Lower lobe of right lung (tissue), 2 donors: Measurements from ENCODE around the gene CNN1. TPM values are rescaled to one million over a fixed set of nuclear protein-coding genes. Genes with fewer than 3 reads are reported as not detected.
A peak's percentile ranks its signal among the peaks of the same experiment; 100 is the strongest.

Source experiments
- ATAC-seq, 2 donors: fragments of 200-7000 bp; cut with Tn5 transposase; one replicate each; pipeline ENCODE4 v1.9.1; 2020 to 2022; ENCODE audit warnings: mild to moderate bottlenecking in 2 of 2, moderate library complexity in 2 of 2
- DNase-seq: peaks from one replicate; pipeline ENCODE4 v3.0.0-alpha.2; 2020
- H3K27ac ChIP-seq: fragments of 200-600 bp; one replicate; pipeline ENCODE4 v1.8.0; 2022
- H3K27me3 ChIP-seq: fragments of 200-600 bp; one replicate; pipeline ENCODE4 v1.8.0; 2022; ENCODE audit warnings: low read depth
- H3K36me3 ChIP-seq: fragments of 200-600 bp; one replicate; pipeline ENCODE4 v1.8.0; 2022; ENCODE audit warnings: mild to moderate bottlenecking
- H3K4me1 ChIP-seq: fragments of 200-600 bp; one replicate; pipeline ENCODE4 v1.8.0; 2022
- H3K4me3 ChIP-seq: fragments of 200-600 bp; one replicate; pipeline ENCODE4 v1.8.0; 2022; ENCODE audit warnings: mild to moderate bottlenecking
- H3K9me3 ChIP-seq: fragments of 200-600 bp; one replicate; pipeline ENCODE4 v1.8.0; 2022
- CTCF ChIP-seq: fragments of 200-600 bp; IDR thresholded peaks from one replicate; pipeline ENCODE4 v1.8.0; 2022; ENCODE audit warnings: antibody characterized with exemption, mild to moderate bottlenecking
- intact Hi-C: fragments of 100-400 bp; cut with DNase I; formaldehyde crosslinking; loops from one replicate; pipeline ENCODE4 v1.11.0; 2022
- total RNA-seq: library from RNA; stranded (reverse); fragmentation: NEBNext Ultra II Directional; extraction: Animal tissue kit (Norgen Biotek cat#: 25700); gene quantifications from one replicate; pipeline ENCODE4 v1.2.1, GENCODE V29; 2021
- donor health status: DM: no; HTN: yes; CAD: no; lungs with severe emphysema.

The CNN1 gene
- total RNA-seq, 1 donor from 2014 or later, result 16.4 TPM

DNA sequence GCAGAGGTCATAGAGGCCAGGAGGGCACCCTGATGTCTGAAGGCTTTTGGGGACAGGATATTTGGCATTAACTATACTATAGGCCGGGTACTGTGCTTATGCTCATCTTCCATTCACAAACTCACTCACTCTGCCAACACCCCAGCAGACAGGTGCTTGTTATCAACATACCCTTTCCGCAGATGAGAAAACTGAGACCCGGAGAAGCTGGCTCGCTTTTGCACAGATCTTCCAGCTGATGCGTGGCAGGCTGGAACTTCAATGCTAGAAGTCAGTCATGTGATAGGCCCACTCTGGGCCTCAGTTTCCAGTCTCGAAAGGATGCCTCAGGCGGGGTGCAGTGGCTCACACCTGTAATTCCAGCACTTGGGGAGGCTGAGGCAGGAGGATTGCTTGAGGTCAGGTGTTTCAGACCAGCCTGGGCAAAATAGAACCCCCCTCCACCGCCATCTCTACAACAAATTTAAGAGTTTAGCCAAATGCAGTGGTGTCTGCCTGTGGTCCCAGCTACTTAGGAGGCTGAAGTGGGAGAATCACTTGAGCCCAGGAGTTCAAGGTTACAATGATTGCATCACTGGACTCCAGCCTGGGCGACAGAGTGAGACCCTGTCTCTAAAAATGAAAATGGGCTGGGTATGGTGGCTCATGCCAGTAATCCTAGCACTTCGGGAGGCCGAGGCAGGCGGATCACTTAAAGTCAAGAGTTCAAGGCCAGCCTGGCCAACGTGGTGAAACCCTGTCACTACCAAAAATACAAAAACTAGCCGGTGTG, 9.5 kb downstream of the CNN1 start:
- TF ChIP-seq CTCF, result no peak
- Histone ChIP-seq H3K4me1 (no peaks in the 10 kb centered on the region), H3K27ac (no peak overlapping the region), H3K27me3 (no peaks in the 10 kb centered on the region), H3K36me3 (peaks cover 13% of the 10 kb centered on the region), H3K9me3 (no peaks in the 10 kb centered on the region), H3K4me3 (no peak overlapping the region)
- intact Hi-C loops, result no loop called here
- ATAC-seq (no peak), DNase-seq (no peak)

GRCh38 chr19:11549386-11549953, 10.8 kb downstream of the CNN1 start:
- Histone ChIP-seq H3K4me1 (no peaks in the 10 kb centered on the region), H3K27me3 (no peaks in the 10 kb centered on the region), H3K27ac (no peak overlapping the region), H3K4me3 (no peak overlapping the region), H3K36me3 (peaks cover 24% of the 10 kb centered on the region), H3K9me3 (no peaks in the 10 kb centered on the region)
- DNase-seq, result no peak
- ATAC-seq, result no peak
- no peak for TF ChIP-seq CTCF
- intact Hi-C loops, result no loop called here

- Histone ChIP-seq H3K27me3 (no peaks in the 10 kb centered on the region), H3K27ac (no peak overlapping the region)
- no peak for ATAC-seq
Measured at GRCh38 chr19:11550265-11550664, 11.6 kb downstream of the CNN1 start.

GRCh38 chr19:11551603-11552235, 13.1 kb downstream of the CNN1 start:
- H3K4me3 ChIP-seq, result no peak overlapping the region
- H3K27me3 ChIP-seq, result no peaks in the 10 kb centered on the region
- ATAC-seq (peak; percentile 7 to 43), DNase-seq (no peak)
- no peaks in the 10 kb centered on the region for H3K9me3 ChIP-seq
- H3K36me3 ChIP-seq, result peaks cover 38% of the 10 kb centered on the region
- intact Hi-C loops, result no loop called here
- TF ChIP-seq CTCF, result peak; percentile 23
- H3K27ac ChIP-seq, result no peak overlapping the region
- peaks cover 3% of the 10 kb centered on the region for H3K4me1 ChIP-seq

More at GRCh38 chr19:11550265-11550664, 11.6 kb downstream of the CNN1 start:
- no peaks in the 10 kb centered on the region for H3K9me3 ChIP-seq
- no peaks in the 10 kb centered on the region for H3K4me1 ChIP-seq
- H3K4me3 ChIP-seq, result no peak overlapping the region
- no peak for TF ChIP-seq CTCF
- intact Hi-C loops, result no loop called here
- no peak for DNase-seq
- H3K36me3 ChIP-seq, result peaks cover 32% of the 10 kb centered on the region

- no peak for ATAC-seq
- Histone ChIP-seq H3K9me3 (no peaks in the 10 kb centered on the region), H3K4me1 (peaks cover 12% of the 10 kb centered on the region), H3K4me3 (no peak overlapping the region), H3K36me3 (peaks cover 42% of the 10 kb centered on the region), H3K27ac (no peak overlapping the region), H3K27me3 (no peaks in the 10 kb centered on the region)
- DNase-seq, result no peak
- no peak for TF ChIP-seq CTCF
- intact Hi-C loops, result no loop called here
Measured at GRCh38 chr19:11552666-11553372, 14.2 kb downstream of the CNN1 start.
